Natural killer cell (primary cell): ENCODE measurements around the gene ABCA3. TPM values are rescaled to one million over a fixed set of nuclear protein-coding genes. Genes with fewer than 3 reads are reported as not detected.

Experiments
- ATAC-seq, 3 donors: fragments of 150-1000 bp in 2 of 3; fragments of 200-7000 bp in 1 of 3; cut with Tn5 transposase; 1 replicate in 1 of 3; 2 replicates in 2 of 3; pipeline ENCODE4 v1.10.0; 2021; ENCODE audit warnings: mild to moderate bottlenecking in 2 of 3, moderate library complexity in 2 of 3
- DNase-seq, 2 donors: peaks; one replicate each; pipeline versions ENCODE4 v3.0.0 to v3.0.0-alpha.2; 2013 to 2021; ENCODE audit warnings: mixed read lengths in 1 of 2
- H3K27ac ChIP-seq: one replicate; pipeline ENCODE4 v1.5.1; 2013; ENCODE audit warnings: mild to moderate bottlenecking, low read length
- H3K27me3 ChIP-seq: one replicate; pipeline ENCODE4 v1.6.1; 2013; ENCODE audit warnings: low read length; ENCODE audit not compliant: control insufficient read depth, insufficient read depth
- H3K36me3 ChIP-seq: one replicate; pipeline ENCODE4 v1.6.1; 2013; ENCODE audit warnings: low read length; ENCODE audit not compliant: control insufficient read depth, insufficient read depth
- H3K4me1 ChIP-seq: one replicate; pipeline ENCODE4 v1.6.1; 2013; ENCODE audit warnings: low read length; ENCODE audit not compliant: control insufficient read depth, insufficient read depth
- H3K4me3 ChIP-seq: one replicate; pipeline ENCODE4 v1.5.1; 2013; ENCODE audit warnings: low read length
- H3K9me3 ChIP-seq: one replicate; pipeline ENCODE4 v1.6.1; 2013; ENCODE audit warnings: low read length; ENCODE audit not compliant: control insufficient read depth, insufficient read depth
- H3K27ac Mint-ChIP-seq, 2 donors: one replicate each; pipeline ENCODE4 v1.8.0; 2022; ENCODE audit warnings: mild to moderate bottlenecking in 2 of 2, mixed read lengths in 2 of 2, moderate library complexity in 1 of 2
- H3K27me3 Mint-ChIP-seq, 2 donors: one replicate each; pipeline ENCODE4 v1.8.0; 2022; ENCODE audit warnings: low read depth in 2 of 2, mixed read lengths in 2 of 2
- H3K36me3 Mint-ChIP-seq: one replicate; pipeline ENCODE4 v1.8.0; 2022; ENCODE audit warnings: mixed read lengths
- H3K4me1 Mint-ChIP-seq, 2 donors: one replicate each; pipeline ENCODE4 v1.8.0; 2022; ENCODE audit warnings: mixed read lengths in 2 of 2
- H3K4me3 Mint-ChIP-seq: one replicate; pipeline ENCODE4 v1.8.0; 2022; ENCODE audit warnings: mild to moderate bottlenecking, moderate library complexity, mixed read lengths
- H3K9me3 Mint-ChIP-seq, 2 donors: one replicate each; pipeline ENCODE4 v1.8.0; 2022; ENCODE audit warnings: mixed read lengths in 2 of 2
- CTCF ChIP-seq: fragments of 200-600 bp; IDR thresholded peaks from one replicate; pipeline ENCODE4 v1.8.0; 2022; ENCODE audit warnings: antibody characterized with exemption
- WGBS: methylation state at CpG from one replicate; pipeline ENCODE4 v1.1.7; 2013; ENCODE audit warnings: missing lambda C conversion rate; ENCODE audit not compliant: insufficient coverage; 5-methylcytosine and 5-hydroxymethylcytosine counted together
- intact Hi-C: fragments of 100-400 bp; cut with micrococcal nuclease; formaldehyde crosslinking; loops from one replicate; pipeline ENCODE4 v1.14.2; 2022
- total RNA-seq, 4 donors: library from RNA; stranded (reverse); fragments of 120-200 nt in 1 of 4; gene quantifications; one replicate each; pipeline versions ENCODE4 v1.2.3 to v1.2.4, GENCODE V29; 2013 to 2022

ABCA3 gene
- total RNA-seq, 3 donors from 2014 or later (not counting 1 experiment from before 2014, with no cell fraction given), result 12.2 to 17.5 (median 16.6) TPM

DNA sequence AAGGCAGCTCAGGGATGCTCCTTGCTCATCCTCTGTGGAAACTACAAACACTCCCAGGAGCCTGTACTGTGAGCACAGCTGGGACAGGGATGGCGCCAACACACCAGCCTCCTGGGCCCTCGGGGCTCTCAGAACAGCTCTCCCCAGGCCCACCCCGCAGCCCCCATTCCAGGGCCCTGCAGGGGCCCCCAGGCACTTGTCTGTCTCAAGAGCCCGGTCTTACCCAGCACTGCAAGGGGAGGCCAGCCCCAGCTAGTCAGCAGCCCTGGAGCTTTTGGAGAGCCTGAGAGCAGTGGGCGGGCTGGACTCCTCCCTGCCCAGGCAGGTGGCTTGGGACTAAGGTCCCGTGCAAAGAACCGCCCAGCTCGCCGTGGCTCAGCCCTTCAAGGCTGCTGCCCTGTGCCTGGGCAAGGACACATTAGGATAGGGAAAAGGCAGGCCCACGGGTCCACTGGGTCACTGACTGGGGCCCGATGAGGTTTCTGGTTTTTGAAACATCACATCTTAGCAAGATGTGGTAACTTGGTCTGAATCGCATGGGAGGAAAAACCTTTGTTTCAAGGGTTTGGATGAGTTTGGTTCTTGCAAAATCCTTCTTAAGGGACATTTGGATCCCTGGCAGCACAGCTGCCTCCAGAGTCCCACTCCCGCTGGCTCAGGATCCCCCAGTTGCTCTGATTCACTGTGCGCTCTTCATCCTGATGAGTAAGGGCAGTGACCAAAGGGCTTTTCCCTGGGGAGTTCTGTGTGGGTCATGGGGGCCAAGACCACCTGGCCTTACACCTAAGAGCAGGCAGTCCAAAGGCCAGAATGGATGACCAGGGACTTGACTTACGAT, 101.5 kb downstream of the ABCA3 start:
- Histone ChIP-seq H3K4me3 (no peak overlapping the region), H3K4me1 (peaks cover 13% of the 10 kb centered on the region), H3K36me3 (peaks cover 24% of the 10 kb centered on the region), H3K9me3 (no peaks in the 10 kb centered on the region), H3K27ac (no peak overlapping the region), H3K27me3 (peaks cover 6% of the 10 kb centered on the region)
- DNase-seq (no peak), ATAC-seq (no peak)
- intact Hi-C loops, result no loop called here
- no peak overlapping the region for H3K27ac Mint-ChIP-seq
- H3K36me3 Mint-ChIP-seq, result no peaks in the 10 kb centered on the region
- 95% methylated on average over 15 of the region's 15 CpGs for WGBS
- H3K27me3 Mint-ChIP-seq, result no peaks in the 10 kb centered on the region
- no peaks in the 10 kb centered on the region for H3K9me3 Mint-ChIP-seq
- H3K4me1 Mint-ChIP-seq, result no peaks in the 10 kb centered on the region
- no peak for TF ChIP-seq CTCF
- no peak overlapping the region for H3K4me3 Mint-ChIP-seq

DNA sequence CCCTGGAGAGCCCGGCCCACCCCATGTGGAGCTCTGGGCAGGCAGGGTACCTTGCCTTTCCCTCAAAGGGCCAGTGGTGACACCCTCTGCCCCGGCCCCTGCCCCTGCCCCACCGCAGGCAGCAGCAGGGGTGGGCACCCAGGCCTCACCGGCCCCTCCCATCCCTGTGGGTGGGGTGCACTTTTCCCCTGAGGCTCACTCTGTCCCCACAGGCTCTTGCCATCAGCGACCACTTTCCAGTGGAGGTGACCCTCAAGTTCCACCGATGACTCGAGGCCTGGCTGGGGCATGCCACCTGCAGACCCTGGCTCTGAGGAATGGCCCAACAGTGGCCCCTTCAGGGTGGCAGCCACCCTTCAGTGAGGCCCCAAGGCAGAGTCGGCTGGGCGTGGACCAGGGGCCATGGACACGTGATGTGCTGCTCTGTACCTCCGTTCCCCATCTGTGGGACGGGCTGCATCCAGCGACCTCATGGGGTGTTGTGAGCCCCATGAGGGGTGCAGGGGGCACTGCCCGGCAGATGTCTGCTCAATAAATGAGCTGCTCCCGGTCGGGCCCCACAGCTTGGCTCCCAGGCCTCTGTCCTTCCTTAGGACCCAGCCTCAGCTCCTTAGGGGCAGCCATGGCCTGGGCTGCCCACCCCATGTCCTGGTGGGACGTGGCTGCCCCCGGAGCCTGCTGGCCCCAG, 102.2 kb downstream of the ABCA3 start:
- DNase-seq (no peak), ATAC-seq (no peak)
- Histone ChIP-seq H3K4me1 (peaks cover 13% of the 10 kb centered on the region), H3K9me3 (no peaks in the 10 kb centered on the region), H3K27me3 (peaks cover 6% of the 10 kb centered on the region), H3K4me3 (no peak overlapping the region), H3K36me3 (peaks cover 30% of the 10 kb centered on the region), H3K27ac (no peak overlapping the region)
- Mint-ChIP-seq H3K4me3 (no peak overlapping the region), H3K9me3 (no peaks in the 10 kb centered on the region), H3K27me3 (no peaks in the 10 kb centered on the region), H3K27ac (no peak overlapping the region), H3K36me3 (no peaks in the 10 kb centered on the region), H3K4me1 (no peaks in the 10 kb centered on the region)
- WGBS, result 72% methylated on average over 18 of the region's 18 CpGs
- intact Hi-C loops, result no loop called here
- no peak for TF ChIP-seq CTCF

- ATAC-seq, result no peak
- WGBS, result 24% methylated on average over 65 of the region's 65 CpGs
- intact Hi-C loops, result no loop called here
Measured at GRCh38 chr16:2237493-2238149, 102.9 kb downstream of the ABCA3 start.

More at GRCh38 chr16:2237493-2238149, 102.9 kb downstream of the ABCA3 start:
- H3K4me1 ChIP-seq, result peaks cover 13% of the 10 kb centered on the region
- H3K36me3 ChIP-seq, result peaks cover 33% of the 10 kb centered on the region
- no peaks in the 10 kb centered on the region for H3K9me3 ChIP-seq
- H3K27ac Mint-ChIP-seq, result no peak overlapping the region
- peaks cover 6% of the 10 kb centered on the region for H3K27me3 ChIP-seq
- H3K27ac ChIP-seq, result no peak overlapping the region
- H3K4me3 Mint-ChIP-seq, result no peak overlapping the region
- no peak for TF ChIP-seq CTCF
- no peaks in the 10 kb centered on the region for H3K9me3 Mint-ChIP-seq
- no peaks in the 10 kb centered on the region for H3K36me3 Mint-ChIP-seq
- H3K4me3 ChIP-seq, result no peak overlapping the region
- no peaks in the 10 kb centered on the region for H3K27me3 Mint-ChIP-seq
- H3K4me1 Mint-ChIP-seq, result no peaks in the 10 kb centered on the region
- DNase-seq, result no peak
